Midbrain (tissue), 1 donor: ENCODE results near the gene HIC2.
"Not testable (repeated sequence)": the region's sequence is repeated elsewhere in the genome, so short reads cannot be mapped to it uniquely, and the experiment has no call there.

Experiments
- DNase-seq: peaks from one replicate; lab custom pipeline; 2025; lab: John Stamatoyannopoulos, UW

HIC2 gene

DNA sequence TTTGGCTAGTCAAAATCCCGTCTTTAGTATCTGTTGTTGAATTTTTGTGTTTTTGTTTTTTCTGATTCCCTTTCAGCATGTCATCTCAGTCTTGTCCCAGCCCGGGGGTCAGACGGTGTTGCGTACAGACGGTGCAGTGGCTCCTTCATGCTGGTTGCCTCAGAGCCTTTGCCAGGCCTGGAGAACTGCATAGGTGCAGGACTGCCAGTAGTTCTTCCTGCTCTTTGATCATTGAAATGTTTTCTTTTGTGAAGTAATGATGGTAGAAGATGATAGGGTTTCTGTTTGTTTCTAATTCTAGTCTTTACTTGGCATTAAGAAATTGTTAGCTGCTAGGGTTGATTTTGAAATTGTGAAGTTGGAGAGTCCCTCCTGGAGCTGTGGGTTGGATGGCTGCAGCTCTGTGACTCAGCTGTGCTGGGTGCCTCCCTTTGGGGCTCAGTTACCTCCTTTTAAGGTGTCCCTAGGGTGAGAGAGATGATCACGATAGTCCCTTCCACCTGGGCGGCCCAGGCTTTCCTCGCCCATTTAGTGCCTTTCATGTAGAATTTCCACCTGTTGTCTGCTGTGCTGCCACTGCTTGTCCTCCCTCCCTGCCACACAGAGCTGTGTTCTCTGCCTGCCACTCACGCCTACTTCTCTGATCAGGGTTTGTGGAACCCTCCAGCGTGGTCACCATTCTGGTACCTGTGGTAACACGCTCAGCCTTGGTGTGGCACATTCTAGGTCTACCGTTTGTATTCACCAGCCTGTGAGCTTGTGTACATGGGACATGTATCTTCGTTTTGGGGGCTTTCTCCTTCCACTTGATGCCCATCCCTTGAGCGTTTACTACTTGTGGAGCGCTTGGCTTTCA is 17.4 kb downstream of the HIC2 start:
- DNase-seq = not testable (repeated sequence)

GRCh38 chr22:21435998-21436810 is 19.0 kb downstream of the HIC2 start:
- DNase-seq = not testable (repeated sequence)

DNA sequence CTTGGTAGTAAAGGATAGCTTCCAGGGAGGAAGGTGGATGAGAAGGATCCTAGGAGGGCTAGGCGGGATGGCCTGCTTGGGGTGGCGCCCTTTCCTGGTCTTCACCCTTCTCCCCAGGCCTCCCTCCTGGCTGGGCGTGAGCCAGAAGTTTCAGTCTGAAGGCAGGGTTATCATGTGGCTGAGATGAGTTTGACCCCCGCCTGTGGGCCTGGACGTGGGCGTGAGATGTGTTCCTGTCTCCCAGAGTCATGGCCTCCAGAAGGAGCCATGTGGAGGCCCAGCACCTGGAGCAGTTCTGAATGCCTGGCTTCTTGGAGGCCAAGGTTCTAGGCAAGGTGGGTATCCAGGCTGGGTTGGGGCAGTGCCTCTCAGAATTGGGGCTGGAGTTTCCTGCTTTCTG is 20.8 kb downstream of the HIC2 start:
- DNase-seq = not testable (repeated sequence)

DNA sequence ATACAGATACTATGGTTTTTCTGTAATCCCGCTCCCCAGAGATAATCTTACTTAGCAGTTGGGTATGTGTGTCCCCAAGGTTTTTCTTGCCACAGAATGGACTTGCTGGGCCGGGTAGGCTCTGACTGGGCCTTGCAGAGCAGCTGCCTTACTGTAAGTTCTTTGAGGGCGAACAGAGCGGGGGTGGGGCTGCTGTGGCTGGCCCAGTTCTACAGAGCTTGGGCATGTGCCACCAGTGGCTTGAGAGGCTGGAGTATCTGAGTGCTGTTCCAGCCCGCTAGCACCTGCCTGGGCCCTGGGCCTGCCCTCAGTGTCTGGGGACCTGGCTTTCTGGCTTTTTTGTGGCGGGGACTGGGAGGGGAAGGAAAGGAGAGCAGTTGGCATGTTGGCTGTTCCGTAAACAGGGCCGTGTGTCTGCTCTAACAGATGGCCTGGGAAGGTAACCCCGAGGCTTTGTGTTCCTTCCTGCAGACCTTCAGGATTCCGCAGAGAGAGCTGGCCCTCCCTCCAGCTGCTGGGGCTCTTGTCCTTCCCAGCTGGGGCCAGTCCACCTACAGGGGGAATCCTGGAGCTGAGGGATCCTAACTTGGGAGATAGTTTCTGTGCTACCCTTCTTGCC is 23.0 kb downstream of the HIC2 start:
- DNase-seq = not testable (repeated sequence)

GRCh38 chr22:21440676-21441075 is 23.5 kb downstream of the HIC2 start:
- not testable (repeated sequence) for DNase-seq

DNA sequence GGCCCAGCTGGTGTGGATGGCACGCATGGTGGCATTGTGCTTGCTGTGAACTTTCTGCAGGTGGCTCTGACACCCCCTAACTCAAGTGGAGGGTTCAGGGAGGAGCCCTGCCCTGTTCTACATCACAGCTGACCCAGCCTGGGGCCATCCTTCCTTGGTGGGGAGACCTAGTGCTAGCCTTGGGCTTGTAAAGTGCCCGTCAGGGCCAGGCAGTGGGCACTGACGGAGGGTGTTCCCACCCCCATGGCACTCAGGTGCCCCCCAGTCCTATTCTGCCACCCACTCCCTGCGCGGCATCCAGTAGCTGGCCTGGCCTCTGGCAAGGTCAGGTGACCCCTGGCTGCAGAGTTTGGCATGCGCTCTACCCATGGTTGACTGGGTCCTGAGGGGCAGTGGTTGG is 24.0 kb downstream of the HIC2 start:
- DNase-seq = not testable (repeated sequence)

DNA sequence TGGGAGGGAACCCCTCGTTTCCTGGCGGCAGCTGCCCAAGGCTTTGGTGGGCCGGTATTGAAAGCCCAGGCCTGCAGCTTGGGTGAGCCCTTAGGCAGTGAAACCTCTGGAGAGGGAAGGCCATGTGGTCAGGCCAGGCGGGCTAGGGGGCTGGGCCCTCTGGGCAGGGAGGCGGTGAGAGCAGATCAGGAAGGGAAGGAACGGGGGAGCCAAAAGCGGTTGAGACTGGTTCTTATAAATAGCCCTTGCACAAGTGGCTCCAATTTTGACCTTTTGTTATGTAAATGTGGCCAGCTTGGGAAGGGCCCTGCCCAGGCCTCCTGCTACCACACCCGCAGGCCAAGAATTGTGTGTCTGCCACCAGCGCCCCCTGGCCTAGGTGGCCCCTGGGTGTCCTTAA is 25.0 kb downstream of the HIC2 start:
- DNase-seq = not testable (repeated sequence)

DNA sequence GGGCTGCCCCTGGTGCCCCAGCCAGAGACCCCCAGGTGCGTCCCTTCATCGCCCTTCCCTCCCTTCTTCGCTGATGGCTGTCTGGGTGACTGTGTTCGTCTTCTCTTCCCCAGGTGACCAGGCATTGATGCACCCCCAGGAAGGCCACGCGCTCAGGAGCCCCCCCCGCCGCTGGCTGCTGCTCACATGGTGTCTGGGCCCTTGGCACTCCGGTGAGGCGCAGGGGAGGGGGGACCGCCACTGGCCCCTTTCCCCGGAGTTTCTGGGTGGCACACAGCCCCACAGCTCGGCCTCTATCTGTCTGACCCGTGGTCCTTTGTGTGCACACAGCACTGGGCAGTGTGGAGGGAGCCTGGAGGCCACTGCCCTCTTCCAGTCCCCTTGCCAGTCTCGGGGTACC is 25.5 kb downstream of the HIC2 start:
- DNase-seq = not testable (repeated sequence)

GRCh38 chr22:21443057-21443734 is 26.0 kb downstream of the HIC2 start:
- DNase-seq = no peak

- no peak for DNase-seq
Observed at GRCh38 chr22:21443735-21444421, 26.7 kb downstream of the HIC2 start.

DNA sequence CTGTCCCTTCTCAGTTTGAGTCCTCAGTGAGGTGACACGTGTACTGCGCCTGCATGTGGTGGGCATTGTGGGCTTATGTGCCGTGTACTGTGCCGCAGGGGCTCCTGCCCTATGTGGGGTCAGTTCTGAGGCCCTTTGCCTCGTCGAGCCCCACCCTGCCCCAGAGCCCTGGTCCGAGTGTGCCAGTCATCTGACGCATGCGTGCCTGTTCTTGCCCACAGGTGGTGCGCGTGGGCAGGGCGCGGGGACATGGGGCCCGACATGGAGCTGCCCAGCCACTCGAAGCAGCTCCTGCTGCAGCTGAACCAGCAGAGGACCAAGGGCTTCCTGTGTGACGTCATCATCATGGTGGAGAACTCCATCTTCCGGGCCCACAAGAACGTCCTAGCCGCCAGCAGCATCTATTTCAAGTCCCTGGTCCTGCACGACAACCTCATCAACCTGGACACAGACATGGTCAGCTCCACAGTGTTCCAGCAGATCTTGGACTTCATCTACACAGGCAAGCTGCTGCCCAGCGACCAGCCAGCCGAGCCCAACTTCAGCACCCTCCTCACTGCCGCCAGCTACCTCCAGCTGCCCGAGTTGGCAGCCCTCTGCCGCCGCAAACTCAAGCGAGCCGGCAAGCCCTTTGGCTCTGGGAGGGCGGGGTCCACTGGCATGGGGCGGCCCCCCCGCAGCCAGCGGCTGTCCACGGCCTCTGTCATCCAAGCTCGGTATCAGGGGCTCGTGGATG is 27.7 kb downstream of the HIC2 start:
- no peak for DNase-seq

GRCh38 chr22:21445437-21446127 is 28.4 kb downstream of the HIC2 start:
- no peak for DNase-seq

GRCh38 chr22:21446128-21446826 is 29.1 kb downstream of the HIC2 start:
- no peak for DNase-seq

GRCh38 chr22:21446827-21447690 is 29.9 kb downstream of the HIC2 start:
- no peak for DNase-seq

DNA sequence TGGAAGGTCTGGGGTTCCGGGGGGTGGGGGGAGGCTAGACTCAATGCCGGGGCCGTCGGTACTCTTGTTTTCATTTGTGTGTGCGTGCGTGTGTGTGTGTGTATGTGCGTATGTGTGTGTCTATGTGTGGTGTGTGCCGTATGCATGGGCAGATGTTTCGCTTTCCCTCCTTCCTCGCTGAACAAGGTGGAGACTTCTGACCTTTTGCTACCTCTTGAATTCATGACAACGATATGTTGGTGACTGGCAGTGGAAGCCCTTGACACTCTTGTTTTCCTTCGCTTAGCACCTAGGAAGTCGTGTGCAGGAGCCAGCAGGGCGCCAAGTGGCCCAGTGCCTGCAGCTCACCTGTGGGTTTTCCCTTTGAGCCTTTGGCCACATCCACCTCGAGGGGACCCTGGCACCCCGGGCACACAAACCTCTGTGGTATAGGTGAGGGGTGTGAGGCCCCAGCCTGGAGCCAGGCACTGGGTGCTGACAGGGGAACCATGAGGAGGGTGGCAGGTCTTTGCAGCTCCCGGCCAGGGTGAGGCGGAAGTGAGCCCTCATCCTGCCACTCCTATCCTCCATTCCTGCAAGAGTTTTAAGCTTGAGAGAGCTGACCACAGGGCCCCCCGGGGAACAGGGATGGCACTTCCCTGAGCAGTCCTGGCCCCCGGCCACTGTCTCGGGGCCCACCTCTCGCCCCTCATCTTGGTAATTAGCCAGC is 30.7 kb downstream of the HIC2 start:
- DNase-seq = no peak

DNA sequence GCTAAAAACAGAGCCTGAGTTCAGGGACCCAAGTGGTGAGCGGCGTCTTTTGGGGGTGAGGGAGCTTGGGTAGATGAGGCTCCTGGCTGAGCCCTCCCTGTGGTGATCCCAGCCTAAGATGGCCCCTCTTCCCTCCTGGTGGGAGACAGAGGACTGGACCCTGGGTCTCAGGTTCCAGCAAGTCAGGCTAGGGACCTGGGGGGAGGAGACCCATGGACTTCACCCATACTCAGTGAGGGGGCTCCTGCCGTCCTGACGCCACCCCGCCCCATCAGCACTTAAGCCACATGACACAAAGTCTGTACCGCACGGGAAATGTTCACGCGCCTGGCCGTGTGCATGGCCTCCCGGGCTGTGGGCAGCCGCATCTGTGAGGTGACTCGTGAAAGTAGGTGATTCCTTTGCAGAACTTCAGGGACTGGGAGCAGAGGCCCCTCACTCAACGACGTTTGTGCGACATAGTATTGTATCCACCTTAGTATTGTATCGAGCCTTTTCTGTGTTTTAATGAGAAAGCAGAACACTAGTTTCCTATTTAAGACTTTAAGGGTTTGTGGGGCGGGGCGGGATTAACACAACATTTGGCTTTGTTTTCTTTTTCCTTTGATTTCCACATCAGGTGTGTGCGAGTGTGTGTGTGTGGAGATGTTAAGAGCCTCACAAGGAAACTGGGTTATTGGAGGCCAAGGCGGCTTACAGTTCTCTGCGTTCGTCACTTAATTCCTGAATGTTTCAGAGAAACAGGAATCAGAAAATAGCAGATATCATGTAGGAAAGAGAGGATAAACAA is 31.7 kb downstream of the HIC2 start:
- DNase-seq = no peak
